OCI-LY3 (cell line): ENCODE data around the gene ABI1.

Source experiments
- EZH2phosphoT487 ChIP-seq: fragments of 200-600 bp; shearing (Covaris generic); IDR thresholded peaks from 2 replicates; pipeline ENCODE4 v1.6.1; 2018; ENCODE audit warnings: antibody characterized with exemption, mixed run types, low read depth
- TF ChIP-seq, protein P1 (sequence below): fragments of 200-600, 300-600 bp; sonication (generic); IDR thresholded peaks from 2 replicates; pipeline ENCODE4 v1.5.1; 2014; ENCODE audit warnings: antibody characterized with exemption, low read length, low read depth

GRCh38 chr10:26703974-26704373 is 156.8 kb downstream of the ABI1 start:
- TF ChIP-seq, protein P1, sequence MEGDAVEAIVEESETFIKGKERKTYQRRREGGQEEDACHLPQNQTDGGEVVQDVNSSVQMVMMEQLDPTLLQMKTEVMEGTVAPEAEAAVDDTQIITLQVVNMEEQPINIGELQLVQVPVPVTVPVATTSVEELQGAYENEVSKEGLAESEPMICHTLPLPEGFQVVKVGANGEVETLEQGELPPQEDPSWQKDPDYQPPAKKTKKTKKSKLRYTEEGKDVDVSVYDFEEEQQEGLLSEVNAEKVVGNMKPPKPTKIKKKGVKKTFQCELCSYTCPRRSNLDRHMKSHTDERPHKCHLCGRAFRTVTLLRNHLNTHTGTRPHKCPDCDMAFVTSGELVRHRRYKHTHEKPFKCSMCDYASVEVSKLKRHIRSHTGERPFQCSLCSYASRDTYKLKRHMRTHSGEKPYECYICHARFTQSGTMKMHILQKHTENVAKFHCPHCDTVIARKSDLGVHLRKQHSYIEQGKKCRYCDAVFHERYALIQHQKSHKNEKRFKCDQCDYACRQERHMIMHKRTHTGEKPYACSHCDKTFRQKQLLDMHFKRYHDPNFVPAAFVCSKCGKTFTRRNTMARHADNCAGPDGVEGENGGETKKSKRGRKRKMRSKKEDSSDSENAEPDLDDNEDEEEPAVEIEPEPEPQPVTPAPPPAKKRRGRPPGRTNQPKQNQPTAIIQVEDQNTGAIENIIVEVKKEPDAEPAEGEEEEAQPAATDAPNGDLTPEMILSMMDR, result no peak
- no peak for TF ChIP-seq EZH2phosphoT487
